HG03139 (cell line): ENCODE measurements around the gene ZBED5.
"Not testable (repeated sequence)": the region's sequence is repeated elsewhere in the genome, so short reads cannot be mapped to it uniquely, and the experiment has no call there.

ENCODE experiments used
- ATAC-seq: cut with Tn5 transposase; IDR thresholded peaks from one replicate; pipeline ENCODE4 v1.9.1; 2021; ENCODE audit not compliant: unreplicated experiment

ZBED5 gene

GRCh38 chr11:10838881-10839280 lies 19.0 kb downstream of the ZBED5 start:
- no peak for ATAC-seq

GRCh38 chr11:10838083-10838482 lies 19.8 kb downstream of the ZBED5 start:
- ATAC-seq = no peak

DNA sequence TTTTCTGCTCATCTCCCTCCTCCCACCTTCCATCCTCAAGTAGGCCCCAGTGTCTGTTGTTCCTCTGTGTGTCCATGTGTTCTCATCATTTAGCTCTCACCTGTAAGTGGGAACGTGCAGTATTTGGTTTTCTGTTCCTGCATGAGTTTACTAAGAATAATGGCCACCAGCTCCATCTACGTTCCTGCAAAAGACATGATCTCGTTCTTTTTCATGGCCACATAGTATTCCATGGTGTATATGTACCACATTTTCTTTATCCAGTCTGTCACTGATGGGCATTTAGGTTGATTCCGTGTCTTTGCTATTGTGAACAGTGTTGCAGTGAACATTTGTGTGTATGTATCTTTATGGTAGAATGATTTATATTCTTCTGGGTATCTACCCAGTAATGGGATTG lies 21.0 kb downstream of the ZBED5 start:
- ATAC-seq = not testable (repeated sequence)

GRCh38 chr11:10829139-10829538 lies 28.7 kb downstream of the ZBED5 start:
- no peak for ATAC-seq

- ATAC-seq = no peak
These were observed 29.5 kb downstream of the ZBED5 start for GRCh38 chr11:10828402-10828801.

DNA sequence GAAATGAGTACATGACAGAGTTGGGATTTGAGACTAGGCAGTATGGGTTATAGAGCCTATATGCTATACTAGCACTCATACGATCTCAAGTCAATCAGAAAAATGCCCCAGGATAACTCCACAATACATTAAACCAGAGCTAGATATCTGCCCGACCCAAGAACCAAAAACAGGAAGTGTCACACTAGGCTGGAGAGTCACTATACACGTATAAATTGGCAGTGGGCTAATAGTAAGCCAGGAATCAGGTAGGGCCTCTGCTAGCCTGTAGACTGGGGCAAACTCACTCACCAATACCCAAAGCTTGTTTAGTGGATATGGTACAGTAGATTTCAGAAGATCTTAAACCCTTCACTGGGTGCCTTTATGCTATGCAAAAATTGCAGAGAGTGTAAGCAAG lies 33.0 kb downstream of the ZBED5 start:
- peak; percentile 71 for ATAC-seq

DNA sequence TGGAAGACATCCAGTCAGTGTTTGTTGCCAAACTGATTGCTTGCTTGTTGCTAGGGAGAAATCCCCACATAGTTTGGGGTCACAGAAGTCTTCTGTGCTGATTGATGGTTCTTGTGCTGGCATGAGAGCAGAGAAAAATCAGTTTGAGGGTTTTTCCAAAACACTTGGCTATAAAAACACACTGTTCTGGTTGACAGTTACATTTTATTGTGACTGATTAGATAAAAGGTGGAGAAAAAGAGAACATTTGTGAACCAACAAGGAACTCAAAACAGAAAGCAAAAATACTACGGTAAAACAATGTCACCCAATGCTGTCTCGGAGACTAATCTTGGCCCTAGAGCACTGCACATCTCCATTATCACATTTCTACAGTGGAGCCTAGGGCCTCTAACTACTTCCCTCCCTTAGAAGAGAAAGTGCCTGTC lies 34.7 kb downstream of the ZBED5 start:
- no peak for ATAC-seq

- ATAC-seq = not testable (repeated sequence)
These were observed 35.4 kb downstream of the ZBED5 start for GRCh38 chr11:10822491-10822890.

- ATAC-seq = no peak
These were observed 39.3 kb downstream of the ZBED5 start for GRCh38 chr11:10818594-10818993.

GRCh38 chr11:10813945-10814344 lies 43.9 kb downstream of the ZBED5 start:
- ATAC-seq = no peak

GRCh38 chr11:10809373-10810160 lies 48.3 kb downstream of the ZBED5 start:
- peak; percentile 10 for ATAC-seq

GRCh38 chr11:10808553-10809372 lies 49.1 kb downstream of the ZBED5 start, which contains the start of gene EIF4G2:
EIF4G2 (minus strand) TSS chr11:10808926.
- ATAC-seq = peak; percentile 92

DNA sequence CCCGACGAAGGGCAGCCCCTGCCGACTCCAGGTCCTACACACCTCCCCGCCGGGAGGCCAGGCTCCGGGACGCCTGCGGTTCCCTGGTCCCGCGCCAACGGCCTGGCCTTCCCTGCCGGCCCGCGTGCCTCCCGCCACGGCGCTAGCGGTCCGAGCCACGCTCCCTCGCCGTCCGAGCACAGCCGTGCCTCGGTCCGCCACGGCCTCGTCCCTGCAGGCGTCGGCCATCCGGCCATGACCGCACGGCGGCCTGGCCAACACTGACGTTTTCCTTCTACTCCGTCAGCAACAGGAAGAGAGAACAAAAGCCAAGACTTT lies 49.7 kb downstream of the ZBED5 start:
- ATAC-seq = peak; percentile 1

DNA sequence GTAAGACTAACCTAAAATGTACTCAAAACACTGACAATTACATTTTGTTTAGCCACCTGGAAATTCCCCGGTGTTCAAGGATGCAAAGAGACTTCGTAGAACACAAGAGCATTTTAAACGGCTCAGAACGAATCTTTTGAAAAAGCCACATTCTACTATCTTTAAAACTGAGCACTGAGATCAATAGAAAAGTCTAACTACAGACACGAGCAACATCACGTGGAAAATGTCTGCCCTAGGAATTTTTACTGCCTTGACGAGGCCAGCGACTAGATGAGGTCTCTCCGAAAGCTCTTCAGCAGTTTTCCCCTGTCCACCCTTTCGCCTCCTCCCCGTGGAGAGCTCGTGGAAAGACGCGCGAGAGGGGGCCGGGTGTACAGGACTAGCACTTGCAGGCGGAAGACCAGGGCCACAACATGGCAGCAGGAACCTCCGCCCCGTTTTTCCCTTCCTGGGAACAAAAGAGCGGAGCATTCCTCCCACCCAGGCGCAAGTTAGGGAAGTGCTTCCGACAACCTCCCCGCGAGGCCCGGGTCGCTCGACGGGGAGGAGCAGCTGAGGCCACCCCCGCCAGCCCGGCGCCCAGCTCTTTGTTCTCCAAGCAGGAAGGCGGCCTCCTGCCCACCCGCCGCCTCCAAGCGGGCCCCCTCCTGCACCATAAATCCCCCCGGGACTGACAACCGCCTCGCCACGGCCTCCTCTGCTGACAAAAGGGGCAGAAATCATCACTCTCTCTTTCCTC lies 50.2 kb downstream of the ZBED5 start:
- ATAC-seq = peak; percentile 6

DNA sequence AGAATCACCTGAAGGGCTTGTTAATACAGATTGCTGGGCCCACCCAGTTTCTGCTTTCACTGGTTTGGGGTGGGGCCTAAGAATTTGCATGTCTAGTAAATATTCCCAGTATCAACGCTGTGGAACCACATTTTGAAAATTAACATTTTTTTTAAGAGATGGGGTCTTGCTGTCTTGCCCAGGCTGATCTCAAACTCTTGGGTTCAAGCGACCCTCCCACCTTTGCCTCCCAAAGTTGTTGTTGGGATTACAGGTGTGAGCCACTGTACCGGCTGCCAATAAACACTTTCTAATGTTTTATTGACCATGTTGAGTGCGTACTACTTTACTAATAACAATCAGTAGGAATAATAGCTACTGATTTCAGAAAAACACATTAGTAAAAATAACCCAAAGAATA lies 51.6 kb downstream of the ZBED5 start:
- ATAC-seq = no peak

DNA sequence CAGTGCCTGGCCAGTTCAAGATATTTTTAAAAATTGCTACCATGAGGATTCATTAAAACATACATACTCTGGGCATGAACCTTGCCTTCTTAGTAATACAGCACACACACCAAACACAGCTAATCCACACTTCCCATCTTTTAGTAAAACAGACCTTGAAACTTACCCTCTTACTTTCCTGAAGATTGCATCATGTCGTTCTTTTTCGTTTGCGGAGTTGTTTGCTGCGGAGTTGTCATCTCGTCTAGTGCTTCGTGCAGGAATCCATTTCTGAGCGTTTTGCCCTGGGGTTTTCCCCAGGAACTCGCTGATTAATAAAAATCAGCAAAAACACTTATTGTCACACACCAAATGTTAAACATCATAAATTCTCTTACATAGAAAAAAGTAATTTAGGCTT lies 52.1 kb downstream of the ZBED5 start:
- ATAC-seq = no peak

GRCh38 chr11:10803676-10804075 lies 54.2 kb downstream of the ZBED5 start:
- ATAC-seq = no peak
